Stomach (tissue), 9 donors: ENCODE data around the gene TRHDE. TPM values are rescaled to one million over a fixed set of nuclear protein-coding genes. Genes with fewer than 3 reads are reported as not detected.

ENCODE experiments used
- DNase-seq, 2 donors: peaks; one replicate each; pipeline versions ENCODE4 v3.0.0 to v3.0.0-alpha.2; 2013 to 2019
- H3K27ac ChIP-seq, 5 donors: fragments of 200-600 bp in 4 of 5; sonication (generic) in 4 of 5; one replicate each; pipeline ENCODE4 v1.5.1; 2013 to 2019; ENCODE audit warnings: mild to moderate bottlenecking in 1 of 5, moderate library complexity in 1 of 5
- H3K27me3 ChIP-seq, 3 donors: fragments of 200-600 bp; sonication (generic); one replicate each; pipeline ENCODE4 v1.5.1; 2017 to 2019; ENCODE audit warnings: mixed run types in 1 of 3
- H3K36me3 ChIP-seq, 4 donors: fragments of 200-600 bp; sonication (generic); 1 replicate in 3 of 4; 2 replicates in 1 of 4; pipeline ENCODE4 v1.5.1; 2016 to 2019
- H3K4me1 ChIP-seq, 4 donors: fragments of 200-600 bp; sonication (generic); one replicate each; pipeline ENCODE4 v1.5.1; 2016 to 2019
- H3K4me3 ChIP-seq, 4 donors: fragments of 200-600 bp; sonication (generic) in 3 of 4; one replicate each; pipeline ENCODE4 v1.5.1; 2016 to 2019; ENCODE audit warnings: mild to moderate bottlenecking in 1 of 4
- H3K9me3 ChIP-seq, 4 donors: fragments of 200-600 bp; sonication (generic); one replicate each; pipeline ENCODE4 v1.5.1; 2016 to 2019
- CTCF ChIP-seq, 7 experiments: fragments of 450-650 bp in 4 of 7; fragments of 200-600 bp in 3 of 7; sonication (generic) in 3 of 7; IDR thresholded peaks; one replicate each; pipeline ENCODE4 v1.5.1; 2016 to 2019; ENCODE audit warnings: antibody characterized with exemption in 7 of 7, control low read depth in 2 of 7, mild to moderate bottlenecking in 1 of 7
- EP300 ChIP-seq: sonication (generic); formaldehyde crosslinking; IDR thresholded peaks from one replicate; pipeline ENCODE4 v1.6.1; 2017; ENCODE audit warnings: antibody characterized with exemption
- POLR2A ChIP-seq, 4 donors: fragments of 450-650 bp; IDR thresholded peaks; one replicate each; pipeline ENCODE4 v1.6.1; 2016; ENCODE audit warnings: antibody characterized with exemption in 4 of 4, control low read depth in 2 of 4, mild to moderate bottlenecking in 1 of 4, moderate library complexity in 1 of 4
- POLR2AphosphoS5 ChIP-seq, 3 donors: sonication (generic); formaldehyde crosslinking; IDR thresholded peaks; one replicate each; pipeline ENCODE4 v1.6.1; 2016; ENCODE audit warnings: antibody characterized with exemption in 3 of 3
- WGBS, 5 donors: extraction: QIAGEN DNeasy Blood & Tissue Kit in 3 of 5; methylation state at CpG; one replicate each; pipeline versions ENCODE4 v1.1.5 to v1.1.7; 2013 to 2018; 5-methylcytosine and 5-hydroxymethylcytosine counted together
- intact Hi-C: fragments of 100-400 bp; cut with DNase I; formaldehyde crosslinking; loops from one replicate; pipeline ENCODE4 v1.15.1; 2023; ENCODE audit warnings: low total_unique reads
- polyA plus RNA-seq, 3 donors: library from polyadenylated mRNA; stranded (reverse); fragments of 200-250 nt; gene quantifications; one replicate each; pipeline ENCODE4 v1.2.3, GENCODE V29; 2013
- total RNA-seq, 5 donors: library from RNA; depleted of rRNA; stranded (reverse); fragments of >200 nt; gene quantifications; one replicate each; pipeline versions ENCODE4 v1.1.0 to v1.2.3, GENCODE V29; 2014 to 2016
- donor health status: healthy with polysubstance abuse.
- donor health status: Bipolar disorder and iron deficiency.
- donor health status: healthy.

The TRHDE gene
- total and polyA plus RNA-seq, 8 donors = 0.13 to 75.3 (median 3.2) TPM

GRCh38 chr12:72676556-72676955, 404.4 kb downstream of the TRHDE start:
- Histone ChIP-seq H3K9me3 (no peaks in the 10 kb centered on the region), H3K27me3 (no peaks in the 10 kb centered on the region), H3K36me3 (no peaks in the 10 kb centered on the region), H3K27ac (no peak overlapping the region), H3K4me1 (no peaks in the 10 kb centered on the region), H3K4me3 (no peak overlapping the region)
- TF ChIP-seq POLR2A (IDR thresholded peaks at IDR 0.05) (no peak), POLR2AphosphoS5 (IDR thresholded peaks at IDR 0.05) (no peak), EP300 (no peak), CTCF (IDR thresholded peaks at IDR 0.05) (no peak)
- intact Hi-C loops = no loop called here
- no peak for DNase-seq
- 42 to 72% (median 58%) methylated on average over 1 of the region's 1 CpG for WGBS, 5 donors

GRCh38 chr12:72677139-72677538, 405.0 kb downstream of the TRHDE start:
- Histone ChIP-seq H3K27me3 (no peaks in the 10 kb centered on the region), H3K36me3 (no peaks in the 10 kb centered on the region), H3K27ac (no peak overlapping the region), H3K4me3 (no peak overlapping the region), H3K9me3 (no peaks in the 10 kb centered on the region), H3K4me1 (no peaks in the 10 kb centered on the region)
- DNase-seq = peak in 1 of 2 donors; percentile 15
- TF ChIP-seq POLR2AphosphoS5 (IDR thresholded peaks at IDR 0.05) = no peak
- no peak for TF ChIP-seq CTCF (IDR thresholded peaks at IDR 0.05)
- TF ChIP-seq POLR2A (IDR thresholded peaks at IDR 0.05) = no peak
- TF ChIP-seq EP300 = no peak
- intact Hi-C loops = no loop called here

- 36 to 48% (median 43%) methylated on average over 2 of the region's 2 CpGs for WGBS, 5 donors
- no peak for DNase-seq
- no peak for TF ChIP-seq POLR2AphosphoS5 (IDR thresholded peaks at IDR 0.05)
- Histone ChIP-seq H3K4me1 (no peaks in the 10 kb centered on the region), H3K27me3 (no peaks in the 10 kb centered on the region), H3K36me3 (no peaks in the 10 kb centered on the region), H3K27ac (no peak overlapping the region), H3K9me3 (no peaks in the 10 kb centered on the region), H3K4me3 (no peak overlapping the region)
- intact Hi-C loops = no loop called here
Observed at GRCh38 chr12:72677846-72678245, 405.7 kb downstream of the TRHDE start.

- Histone ChIP-seq H3K36me3 (no peaks in the 10 kb centered on the region), H3K27me3 (no peaks in the 10 kb centered on the region), H3K4me3 (no peak overlapping the region), H3K27ac (no peak overlapping the region), H3K4me1 (no peaks in the 10 kb centered on the region), H3K9me3 (no peaks in the 10 kb centered on the region)
- 42 to 58% (median 46%) methylated on average over 2 of the region's 2 CpGs for WGBS, 5 donors
- intact Hi-C loops = no loop called here
- DNase-seq = no peak
- TF ChIP-seq EP300 (no peak), POLR2AphosphoS5 (IDR thresholded peaks at IDR 0.05) (no peak), POLR2A (IDR thresholded peaks at IDR 0.05) (no peak), CTCF (IDR thresholded peaks at IDR 0.05) (no peak)
Observed at GRCh38 chr12:72679147-72679757, 407.1 kb downstream of the TRHDE start.

- Histone ChIP-seq H3K36me3 (no peaks in the 10 kb centered on the region), H3K4me1 (no peaks in the 10 kb centered on the region), H3K27ac (no peak overlapping the region), H3K27me3 (no peaks in the 10 kb centered on the region), H3K9me3 (no peaks in the 10 kb centered on the region), H3K4me3 (no peak overlapping the region)
- intact Hi-C loops = no loop called here
- TF ChIP-seq EP300 = no peak
- DNase-seq = no peak
Observed at GRCh38 chr12:72681028-72681427, 408.9 kb downstream of the TRHDE start.
